HG03520 (cell line): ENCODE measurements around the gene A2M.

ENCODE experiments used
- ATAC-seq: cut with Tn5 transposase; IDR thresholded peaks from one replicate; pipeline ENCODE4 v1.9.1; 2021; ENCODE audit warnings: mild to moderate bottlenecking, moderate library complexity; ENCODE audit not compliant: unreplicated experiment

A2M gene

DNA sequence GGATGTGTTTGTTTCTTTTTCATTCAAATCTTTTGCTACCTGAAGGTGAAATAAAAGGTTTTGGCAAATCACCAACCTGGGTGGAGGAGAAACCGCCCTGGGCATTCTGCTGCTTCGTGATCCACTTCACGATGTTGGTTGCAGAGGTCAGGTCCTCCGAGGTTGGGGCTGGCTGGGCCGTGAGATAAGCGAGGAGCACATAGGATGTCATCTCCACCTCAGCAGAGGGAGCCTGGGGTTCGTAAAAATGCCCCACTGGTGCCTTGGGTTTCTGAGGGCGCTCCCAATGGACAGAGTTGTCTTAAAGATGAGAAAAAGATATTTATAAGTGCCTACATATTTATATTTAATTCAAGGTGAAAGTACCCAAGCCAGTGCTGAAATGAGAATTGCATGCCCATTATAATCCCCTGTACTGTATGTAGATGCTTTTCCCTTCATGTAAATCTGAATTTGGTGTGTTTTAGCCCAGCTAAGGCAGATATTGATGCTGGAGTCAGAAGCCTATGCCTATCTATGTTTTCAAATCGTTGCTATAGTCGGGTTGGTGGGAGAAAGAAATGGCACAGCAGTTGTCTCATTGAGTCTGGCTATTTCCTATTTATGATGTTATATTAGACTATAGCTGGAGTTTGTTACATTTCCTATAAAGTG, 41.1 kb downstream of the A2M start:
- ATAC-seq: no peak

DNA sequence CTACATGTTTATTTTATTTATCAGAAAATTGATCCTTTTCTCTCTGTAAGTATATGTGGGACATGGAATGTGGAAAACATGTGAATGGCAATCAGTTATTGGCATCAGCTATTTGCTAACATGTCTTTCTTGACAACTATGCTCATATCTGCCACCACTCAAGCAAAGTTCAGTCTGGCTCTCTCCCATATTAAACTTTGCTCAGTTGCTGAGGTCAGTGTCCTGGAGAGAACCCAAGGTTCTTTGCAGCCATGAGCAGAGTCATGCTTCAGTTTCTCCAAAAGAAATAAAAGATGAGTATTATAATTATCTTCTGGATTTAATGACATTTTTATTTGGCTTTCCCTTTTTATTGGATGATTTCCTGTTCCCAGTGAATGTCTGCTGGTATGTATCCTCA, 42.6 kb downstream of the A2M start:
- no peak for ATAC-seq

DNA sequence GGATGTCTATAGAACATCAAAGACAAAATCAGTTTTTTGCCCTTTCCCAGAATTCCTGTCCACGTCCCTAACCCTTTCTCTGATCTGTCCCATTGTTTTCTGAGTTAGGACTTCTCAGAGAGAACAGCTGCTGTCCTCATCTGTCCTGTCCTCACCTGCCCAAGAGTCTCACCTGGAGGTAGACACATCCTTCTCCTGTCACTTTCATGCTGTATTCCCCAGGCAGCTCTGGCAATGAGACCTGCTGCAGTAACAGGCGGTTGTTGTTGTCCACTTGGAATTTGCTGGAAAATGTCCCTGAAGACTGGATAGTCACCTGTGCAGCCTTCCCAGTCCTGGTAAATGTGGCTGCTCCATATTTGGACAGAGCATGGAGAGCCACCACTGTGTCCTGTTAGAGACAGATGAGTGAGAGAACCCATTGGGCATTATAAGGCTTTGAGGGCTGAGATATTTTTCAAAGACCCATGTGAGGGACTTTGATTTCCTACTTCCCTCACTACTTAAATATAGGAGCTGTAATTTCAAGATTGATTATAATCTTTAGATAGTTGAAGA, 43.2 kb downstream of the A2M start:
- no peak for ATAC-seq

DNA sequence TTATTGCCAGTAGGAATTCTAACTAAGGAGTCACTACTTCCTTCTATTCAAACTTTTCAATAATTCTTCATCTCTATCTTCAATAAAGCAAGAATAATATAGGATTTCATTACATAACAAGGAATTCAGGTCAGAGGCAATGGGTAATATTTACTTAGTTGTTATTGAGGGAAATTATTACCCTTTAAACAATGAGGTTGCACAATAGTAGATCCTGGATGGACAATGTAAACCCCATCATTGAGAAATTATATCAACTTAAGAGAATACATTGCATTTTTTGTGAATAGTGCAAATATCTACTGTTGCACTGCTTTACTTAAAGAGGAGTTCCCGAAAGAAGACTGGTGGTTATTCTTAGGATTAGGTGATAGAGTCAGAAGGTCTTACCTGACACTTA, 43.8 kb downstream of the A2M start:
- ATAC-seq: no peak

DNA sequence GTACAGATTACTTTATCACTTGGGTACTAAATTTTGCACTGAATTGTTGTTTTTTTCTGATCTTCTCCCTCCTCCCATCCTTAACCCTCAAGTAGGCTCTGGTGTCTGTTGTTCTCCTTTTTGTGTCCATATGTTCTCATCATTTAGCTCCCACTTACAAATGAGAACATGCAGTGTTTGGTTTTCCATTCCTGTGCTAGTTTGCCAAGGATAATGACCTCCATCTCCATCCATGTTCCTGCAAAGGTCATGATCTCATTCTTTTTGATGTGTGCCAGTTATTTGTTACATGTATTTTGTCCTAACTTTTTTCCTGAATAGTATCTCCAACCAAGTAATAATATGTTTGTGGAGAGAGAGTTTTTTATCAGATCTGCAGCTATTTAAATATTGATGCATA, 44.2 kb downstream of the A2M start:
- no peak for ATAC-seq

DNA sequence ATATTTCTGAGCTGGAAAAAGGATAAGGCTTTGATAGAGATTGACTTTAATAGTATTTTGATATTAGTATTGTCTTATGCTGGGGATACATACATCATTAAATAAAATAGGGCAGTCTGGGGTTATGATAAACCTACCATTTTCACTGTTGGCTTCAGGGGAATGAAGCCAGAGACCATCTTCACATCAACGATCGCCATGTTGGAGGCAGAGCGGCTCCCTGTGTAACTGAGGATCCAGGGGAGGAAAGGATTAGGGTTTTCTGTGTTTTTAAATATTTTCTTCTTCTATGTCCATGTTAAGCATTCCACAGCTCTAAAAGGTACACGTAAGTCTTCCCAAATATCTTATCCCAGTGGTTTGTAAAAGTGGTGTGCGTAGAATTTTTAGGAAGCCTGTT, 45.4 kb downstream of the A2M start:
- no peak for ATAC-seq

DNA sequence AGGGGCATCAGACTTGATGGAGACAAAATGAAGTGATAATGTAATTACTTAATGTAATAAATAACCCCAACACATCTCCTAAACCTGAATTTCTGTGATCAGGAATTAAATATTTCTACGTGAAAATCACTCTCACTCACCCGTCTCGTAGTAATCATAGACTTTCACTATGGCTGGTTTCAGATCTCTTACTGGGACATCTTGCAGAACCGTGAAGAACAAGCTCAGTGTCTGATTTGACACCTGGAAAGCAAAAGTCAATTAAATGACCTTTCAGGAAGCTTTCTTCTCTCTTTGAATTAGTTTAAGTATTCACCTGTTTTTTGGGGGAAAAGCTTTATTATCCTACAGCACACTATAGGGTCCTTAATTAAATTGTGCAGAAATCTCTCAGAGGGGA, 47.1 kb downstream of the A2M start:
- no peak for ATAC-seq

DNA sequence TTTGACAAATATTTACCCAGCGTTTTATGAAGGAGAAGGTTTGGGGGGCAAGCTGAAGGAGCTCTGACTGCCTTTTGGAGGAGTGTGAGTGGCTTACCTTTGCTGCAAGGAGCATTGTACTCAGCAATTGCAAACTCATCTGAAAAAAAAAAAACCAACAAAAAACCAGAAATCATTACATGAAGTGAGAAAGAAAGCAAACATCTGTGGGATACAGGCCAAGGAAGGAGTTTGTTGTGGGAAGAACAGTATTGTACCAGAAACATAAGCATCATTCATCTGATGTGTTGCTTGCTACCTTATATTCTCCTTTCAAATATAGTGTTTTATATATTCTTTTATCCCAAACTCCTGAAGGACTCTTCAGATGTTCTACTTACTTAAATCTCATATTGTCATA, 47.6 kb downstream of the A2M start:
- no peak for ATAC-seq

DNA sequence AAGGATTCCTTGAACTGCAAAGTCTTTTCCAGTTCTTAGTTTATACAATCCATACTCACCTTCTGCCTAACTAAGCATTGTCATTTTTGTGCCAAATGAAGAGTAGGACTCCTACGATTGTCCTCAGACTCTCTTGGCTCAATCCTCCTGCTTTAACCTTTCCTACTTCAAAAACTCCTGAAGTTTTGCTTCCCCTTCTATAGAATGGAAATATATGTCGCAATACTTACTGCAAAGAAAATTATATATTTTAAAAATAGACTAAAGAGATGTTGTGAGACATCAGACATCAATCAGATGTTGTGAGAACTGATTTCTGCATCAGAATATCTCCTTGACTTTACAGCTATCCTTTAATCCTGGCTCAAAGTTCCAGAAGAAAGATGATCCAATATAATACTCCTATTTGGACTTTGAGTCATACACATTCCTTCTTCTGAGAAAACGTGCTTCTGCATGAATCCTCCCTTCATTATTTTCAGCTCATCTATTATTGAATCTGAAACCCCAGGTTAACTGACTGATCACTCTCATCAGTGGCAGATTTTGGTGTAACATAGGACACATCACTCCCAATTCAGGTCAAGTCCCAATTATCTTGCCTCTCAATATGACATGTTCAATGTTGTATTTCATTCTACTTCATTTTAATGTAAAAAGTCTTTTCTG, 48.8 kb downstream of the A2M start:
- no peak for ATAC-seq

DNA sequence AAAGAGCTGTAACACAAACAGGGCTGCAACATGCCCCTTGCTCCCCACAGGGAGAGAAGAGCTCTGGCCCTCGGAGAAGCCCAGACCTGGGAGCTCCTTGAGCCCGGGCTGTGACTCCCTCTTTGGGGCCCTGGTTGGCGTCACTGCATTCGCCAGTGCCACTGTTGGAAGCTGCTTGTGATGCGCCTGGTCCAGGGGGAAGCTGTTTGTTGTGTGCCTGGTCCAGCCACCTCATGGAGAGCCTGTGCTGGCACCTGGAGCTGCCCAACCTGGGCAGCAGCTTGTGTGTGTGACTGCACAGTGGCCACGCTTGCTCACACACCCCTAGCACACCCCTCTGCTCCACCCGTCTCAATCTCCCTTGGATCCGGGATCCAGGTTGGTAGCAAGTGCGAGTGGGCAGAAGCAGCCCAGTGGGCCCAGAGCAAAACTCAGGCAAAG, 49.5 kb downstream of the A2M start:
- no peak for ATAC-seq

DNA sequence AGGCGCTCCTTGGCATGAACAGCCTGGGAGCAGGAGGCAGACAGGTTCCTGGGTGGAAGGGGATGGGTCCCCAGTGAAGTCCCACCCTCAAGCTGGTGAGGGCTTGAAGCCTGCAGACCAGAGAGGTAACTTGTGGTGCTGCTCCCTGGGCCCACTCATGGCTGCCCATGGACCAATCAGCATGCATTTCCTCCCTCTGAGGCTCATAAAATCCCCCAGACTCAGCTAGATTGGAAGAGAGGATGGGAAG, 50.2 kb downstream of the A2M start:
- no peak for ATAC-seq

DNA sequence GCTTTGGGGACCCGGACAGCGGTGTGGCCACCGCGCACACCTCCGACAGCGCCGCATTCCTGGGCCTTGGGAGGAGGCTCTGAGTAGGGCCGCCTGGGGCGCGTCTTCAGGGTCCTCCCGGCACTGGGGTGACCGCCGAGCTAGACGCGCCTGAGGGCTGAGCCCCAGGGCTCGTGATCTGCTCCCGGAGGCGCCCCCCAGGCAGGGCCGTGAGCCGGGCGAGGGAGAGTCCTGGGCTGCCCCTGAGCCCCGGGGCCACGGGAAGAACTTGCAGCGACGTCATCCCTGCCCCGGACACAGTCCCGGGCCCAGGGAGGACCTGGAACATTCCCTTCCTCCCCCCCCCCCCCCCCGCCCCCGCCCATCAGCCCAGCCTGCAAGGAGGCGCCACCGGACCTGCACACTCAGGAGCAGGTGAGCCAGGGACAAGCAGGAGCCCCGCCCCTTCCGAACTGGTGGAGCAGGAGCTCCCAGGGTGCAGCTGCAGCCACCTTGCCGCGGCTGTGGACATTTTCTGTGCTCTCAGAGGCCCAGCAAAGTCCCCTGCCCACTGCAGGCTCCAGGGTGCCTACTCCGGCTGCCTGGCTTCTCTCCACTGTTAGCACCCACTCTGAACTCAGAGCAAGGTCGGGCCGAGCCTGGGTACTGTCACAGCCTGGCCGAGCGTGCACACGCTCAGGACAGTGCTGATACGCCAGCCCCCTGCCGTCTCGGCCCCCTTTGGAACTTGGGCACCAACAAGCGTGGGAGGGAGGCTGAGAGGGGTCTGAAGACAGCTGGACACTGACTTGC, 50.7 kb downstream of the A2M start:
- ATAC-seq: no peak

DNA sequence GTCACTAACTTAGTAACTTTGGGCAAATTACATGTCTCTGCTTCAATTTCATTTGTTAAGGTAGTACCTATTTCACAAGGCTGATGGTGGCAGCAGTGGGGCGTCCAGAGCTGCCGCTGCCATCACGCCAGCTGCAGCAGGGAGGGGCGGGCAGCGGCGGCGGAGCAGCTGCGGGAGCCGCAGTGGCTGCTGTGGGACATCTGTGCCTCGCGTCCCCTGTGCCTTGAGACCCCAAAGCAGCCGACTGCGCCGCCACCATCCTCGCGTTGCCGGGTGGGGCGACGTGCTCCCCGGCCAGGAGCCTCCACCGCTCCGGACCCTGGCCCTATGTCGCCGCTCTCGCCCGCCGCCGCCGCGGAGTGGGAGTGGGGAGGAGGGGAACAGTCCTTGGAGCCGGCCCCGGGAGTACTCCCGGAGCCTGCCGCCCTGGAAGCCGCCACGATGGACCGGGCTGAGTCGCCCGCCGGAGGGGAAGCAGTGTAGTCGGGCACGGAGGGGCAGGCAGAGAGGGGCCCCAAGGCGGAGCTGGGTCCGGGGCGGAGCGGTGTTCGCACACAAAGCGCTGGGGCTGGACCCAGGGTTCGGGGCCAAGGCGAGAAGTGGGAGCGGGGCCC, 51.4 kb downstream of the A2M start:
- ATAC-seq: no peak

DNA sequence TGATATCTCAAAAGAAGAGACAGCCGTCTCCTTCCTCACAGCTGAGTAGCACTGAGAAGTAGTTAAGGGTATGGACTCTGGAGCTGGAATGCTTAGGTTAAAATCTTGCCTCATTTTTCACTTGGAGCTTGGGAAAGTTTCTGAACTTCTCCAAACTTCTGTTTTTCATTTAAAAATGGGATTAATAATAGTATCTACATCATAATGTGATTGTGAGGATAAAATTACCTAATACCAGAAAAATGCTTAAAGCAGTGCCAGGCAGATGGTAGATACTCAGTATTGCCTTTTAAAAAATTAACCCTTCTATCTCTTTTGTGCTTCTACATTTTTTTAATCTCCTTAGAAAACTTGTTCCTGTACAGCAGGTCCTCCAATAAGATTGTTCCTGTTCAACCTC, 63.1 kb downstream of the A2M start:
- no peak for ATAC-seq

DNA sequence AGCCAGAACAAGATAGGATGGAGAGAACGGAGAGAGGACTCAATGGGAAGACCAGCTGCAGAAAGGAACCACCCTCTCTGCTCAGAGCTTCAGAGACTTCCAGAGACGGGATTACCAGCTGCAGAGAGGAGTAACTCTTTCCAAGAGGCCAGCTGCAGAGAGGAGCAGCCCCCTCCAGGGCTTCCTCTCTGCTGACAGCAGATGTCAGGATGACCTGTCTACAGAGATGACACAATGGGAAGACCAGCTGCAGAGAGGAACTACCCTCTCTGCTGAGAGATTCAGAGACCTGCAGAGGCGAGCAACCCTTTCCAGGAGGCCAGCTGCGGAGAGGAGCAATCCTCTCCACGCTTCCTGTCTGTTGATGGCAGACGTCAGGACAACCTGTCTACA, 64.6 kb downstream of the A2M start:
- ATAC-seq: no peak

DNA sequence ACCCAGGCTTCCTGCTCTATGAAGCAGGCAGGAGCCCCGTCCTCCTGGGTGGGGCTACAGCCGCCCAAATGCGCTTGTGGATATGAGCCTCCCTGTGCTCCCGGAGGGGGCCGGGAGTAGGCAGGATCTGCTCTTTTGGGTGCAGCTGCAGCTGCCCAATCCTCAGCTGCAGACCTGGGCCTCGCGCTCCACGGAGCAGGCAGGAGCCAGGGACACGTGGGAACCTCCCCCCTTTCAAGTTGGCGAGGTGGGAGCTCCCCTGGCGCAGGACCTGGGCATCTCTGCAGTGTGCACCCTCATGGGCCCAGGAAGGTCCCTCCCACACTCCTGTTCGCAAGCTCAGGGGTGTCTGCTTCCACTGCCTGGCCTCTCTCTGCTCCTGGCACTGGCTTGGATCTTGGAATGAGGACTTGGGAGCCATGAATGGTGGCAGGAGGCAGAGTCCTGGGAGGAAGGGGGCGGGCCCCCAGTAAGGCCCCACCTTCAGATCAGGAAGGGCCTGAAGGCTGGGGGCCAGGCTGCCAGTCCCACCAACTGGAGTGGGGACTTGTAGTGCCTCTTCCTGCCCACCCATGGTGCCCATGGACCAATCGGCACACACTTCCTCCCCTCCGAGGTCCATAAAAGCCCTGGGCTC, 65.1 kb downstream of the A2M start:
- ATAC-seq: no peak

DNA sequence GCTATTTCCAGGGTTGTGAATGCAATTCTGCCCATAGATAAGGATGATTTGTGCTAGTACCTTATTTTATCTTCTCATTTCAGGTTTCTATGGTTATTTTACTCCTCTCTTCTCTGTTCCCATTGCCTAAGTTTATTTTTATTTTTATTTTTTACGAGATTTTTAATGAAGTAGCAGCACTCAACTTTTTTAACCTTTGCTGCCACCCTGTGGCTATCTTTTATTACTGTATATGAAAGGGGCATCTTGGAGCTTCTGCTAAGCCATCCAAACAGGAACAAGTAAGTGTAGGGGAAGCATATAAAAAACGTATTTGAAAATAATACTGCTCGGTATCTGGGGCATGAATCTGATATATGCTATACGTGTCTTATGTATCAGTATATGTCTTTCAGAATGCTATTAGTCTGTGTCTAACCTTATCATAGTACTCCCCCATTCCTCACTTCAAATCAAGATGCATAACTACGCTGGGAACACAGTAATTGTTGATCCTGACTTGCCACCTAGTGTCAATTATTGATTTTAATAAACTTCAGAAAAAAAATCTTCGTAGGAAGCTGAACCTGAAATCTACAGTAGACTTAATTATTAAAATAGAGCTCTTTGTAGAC, 66.1 kb downstream of the A2M start:
- no peak for ATAC-seq

DNA sequence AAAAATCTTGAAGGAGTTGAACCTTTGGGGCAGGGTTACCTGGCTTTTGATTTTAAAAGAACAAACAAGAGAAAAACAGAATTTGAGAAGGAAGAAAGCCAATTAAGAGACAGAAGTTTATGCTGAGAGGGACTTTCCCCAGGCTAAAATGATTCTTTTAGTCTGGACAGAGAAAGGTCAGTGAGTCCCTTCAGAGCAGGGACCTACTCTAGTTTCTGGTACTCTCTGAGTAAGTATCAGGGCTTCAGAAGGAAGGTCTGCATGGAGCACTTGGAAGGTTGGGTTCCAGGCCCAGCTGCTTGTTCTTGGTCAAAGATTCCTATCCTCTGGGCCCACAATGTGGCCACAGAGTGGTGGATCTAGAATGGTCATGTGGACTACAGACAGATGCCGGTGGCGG, 66.8 kb downstream of the A2M start:
- no peak for ATAC-seq

DNA sequence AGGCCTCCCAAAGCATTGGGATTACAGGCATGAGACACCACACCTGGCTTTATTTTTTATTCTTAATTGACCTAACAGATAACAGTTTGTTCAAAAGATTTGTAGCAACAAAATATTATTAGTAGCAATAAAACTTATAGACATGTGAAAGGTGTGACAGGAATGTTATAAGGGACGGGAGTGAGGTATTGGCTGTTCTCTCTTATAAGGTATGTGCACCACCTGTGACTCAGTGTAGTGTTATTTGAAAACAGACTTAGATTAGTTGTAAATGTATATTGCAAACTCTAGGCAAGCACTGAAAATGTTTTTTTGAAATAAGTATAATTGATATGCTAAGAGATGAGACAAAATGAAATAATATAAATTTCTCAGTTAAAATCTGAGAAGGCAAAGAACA, 68.6 kb downstream of the A2M start:
- no peak for ATAC-seq

DNA sequence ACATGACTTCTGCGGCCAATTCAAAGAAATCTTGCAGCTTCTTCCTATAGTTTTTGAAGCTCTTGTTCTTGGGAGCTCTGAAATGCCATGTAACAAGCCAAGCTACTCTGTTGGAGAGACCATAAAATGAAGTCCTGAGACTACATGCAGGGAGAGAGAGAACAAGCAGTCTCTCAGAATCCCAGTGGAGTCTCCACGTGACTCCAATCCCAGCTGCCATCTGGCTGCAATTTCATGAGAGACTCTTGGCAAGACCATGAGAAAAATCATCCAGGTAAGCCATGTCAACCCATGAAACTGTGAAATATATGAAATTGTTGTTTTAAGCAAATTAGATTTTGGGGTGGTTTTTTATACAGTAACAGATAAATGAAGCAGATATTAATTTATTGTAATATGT, 72.0 kb downstream of the A2M start:
- ATAC-seq: no peak

DNA sequence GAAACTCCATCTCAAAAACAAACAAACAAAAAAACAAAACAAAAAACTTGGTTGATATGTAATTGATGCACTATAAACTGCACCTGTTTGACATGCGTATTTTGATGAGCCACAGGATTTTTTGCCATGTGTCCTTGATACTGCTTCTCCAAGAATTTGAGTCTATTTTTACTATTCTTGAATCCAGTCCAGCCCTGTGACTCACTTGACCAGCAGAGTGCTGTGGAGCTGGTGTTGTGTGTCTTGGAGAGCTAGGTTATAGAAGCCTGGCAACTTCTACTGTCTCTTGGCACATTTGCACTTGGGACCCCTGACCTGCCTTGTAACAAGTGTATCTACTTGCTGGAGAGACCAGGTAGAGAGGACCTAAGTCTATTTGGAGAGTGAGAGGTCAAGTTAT, 74.4 kb downstream of the A2M start:
- no peak for ATAC-seq
